Glomerular visceral epithelial cell (primary cell): ENCODE measurements around the gene FLAD1.
A peak's percentile ranks its signal among the peaks of the same experiment; 100 is the strongest.

ENCODE experiments used
- DNase-seq: peaks from one replicate; pipeline ENCODE4 v3.0.0-alpha.2; 2016; ENCODE audit errors: extremely low spot score

FLAD1 gene

GRCh38 chr1:155038602-155039307 lies 55.6 kb downstream of the FLAD1 start:
- peak; percentile 57 for DNase-seq

- no peak for DNase-seq
Observed at GRCh38 chr1:155039308-155039669, 56.1 kb downstream of the FLAD1 start.

GRCh38 chr1:155040358-155041093 lies 57.4 kb downstream of the FLAD1 start:
- DNase-seq: no peak
